Cardiac muscle cell (in vitro differentiated cells and primary cell): Measurements from ENCODE around the gene CREG2. TPM values are rescaled to one million over a fixed set of nuclear protein-coding genes. Genes with fewer than 3 reads are reported as not detected.

Experiments used
- DNase-seq, 2 donors: peaks; one replicate each; pipeline versions ENCODE4 v3.0.0 to v3.0.0-alpha.2; 2010 to 2017; ENCODE audit warnings: low read depth in 1 of 2, low spot score in 1 of 2
- H3K27ac ChIP-seq: fragments of 200-600 bp; sonication (generic); 2 replicates; pipeline ENCODE4 v1.5.1; 2016
- H3K27me3 ChIP-seq: fragments of 200-600 bp; sonication (generic); 2 replicates; pipeline ENCODE4 v1.6.0; 2016; ENCODE audit warnings: control low read depth
- H3K36me3 ChIP-seq: fragments of 200-600 bp; sonication (generic); 2 replicates; pipeline ENCODE4 v1.5.1; 2016; ENCODE audit warnings: control low read depth
- H3K4me1 ChIP-seq: fragments of 200-600 bp; sonication (generic); 2 replicates; pipeline ENCODE4 v1.8.1; 2017; ENCODE audit warnings: low read depth, mild to moderate bottlenecking, mixed run types
- H3K4me3 ChIP-seq: fragments of 200-600 bp; sonication (generic); 2 replicates; pipeline ENCODE4 v1.5.1; 2016; ENCODE audit warnings: mild to moderate bottlenecking
- H3K9me3 ChIP-seq: fragments of 200-600 bp; sonication (generic); 2 replicates; pipeline ENCODE4 v1.5.1; 2017; ENCODE audit warnings: low read depth, mild to moderate bottlenecking, control low read depth
- CTCF ChIP-seq: IDR thresholded peaks from 2 replicates; pipeline ENCODE4 v1.5.1; 2012; ENCODE audit warnings: low read depth, mild to moderate bottlenecking, low read length
- polyA plus RNA-seq: library from polyadenylated mRNA; unstranded; fragments of >200 nt; fragmentation: Nextera tagmentation; extraction: Ambion mirVana; gene quantifications from 2 replicates; pipeline ENCODE4 v1.2.1, GENCODE V29; 2016
- total RNA-seq: library from RNA; depleted of rRNA; stranded (reverse); fragments of >200 nt; gene quantifications from 2 replicates; pipeline ENCODE4 v1.2.3, GENCODE V29; 2016

CREG2 gene
- 4.3 and 4.9 TPM in 2 replicates for total RNA-seq
- polyA plus RNA-seq, result 2.2 and 4.1 TPM in 2 replicates

DNA sequence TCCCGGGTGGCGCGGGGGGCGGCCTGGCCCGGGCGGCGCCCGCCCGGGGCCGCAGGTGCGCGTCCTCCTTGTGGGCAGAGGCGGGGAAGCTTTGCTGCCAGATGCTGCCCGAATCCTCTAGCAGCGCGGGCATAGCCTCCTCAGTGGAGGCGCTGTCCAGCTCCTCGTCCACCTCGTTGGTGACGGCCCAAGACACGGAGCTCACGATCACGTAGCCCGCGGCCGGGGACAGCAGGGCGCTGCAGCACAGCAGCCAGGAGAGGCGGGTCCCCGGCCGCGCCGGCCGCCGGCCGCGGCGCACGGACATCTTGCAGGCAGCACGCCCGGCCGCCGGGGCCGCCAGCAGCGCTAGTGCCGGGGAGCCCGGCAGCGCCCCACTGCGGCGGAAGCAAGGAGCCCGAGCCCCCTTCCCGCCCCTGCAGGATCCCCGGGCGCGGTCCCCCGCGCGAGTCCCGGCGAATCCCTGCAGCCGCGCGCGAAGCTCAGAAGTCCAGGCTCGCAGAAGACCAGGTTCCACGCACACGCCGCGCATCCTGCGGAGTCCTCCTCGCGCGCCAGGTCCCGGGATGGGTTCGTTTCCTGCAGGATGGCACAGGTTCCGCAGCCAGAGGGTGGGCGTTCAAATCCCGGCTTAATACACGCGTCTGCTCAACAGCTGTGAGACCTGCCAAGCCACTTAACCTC is at the start of gene CREG2:
Gene CREG2 (minus strand): TSS at position 353 of the 684 bp plus-strand sequence. CDS start 46 bp downstream, at position 307.
- Histone ChIP-seq H3K27me3 (peaks cover 65% of the 10 kb centered on the region), H3K9me3 (no peaks in the 10 kb centered on the region), H3K4me1 (no peaks in the 10 kb centered on the region), H3K27ac (no peak within 1 kb of the TSS), H3K36me3 (no peaks in the 10 kb centered on the region), H3K4me3 (peak within 1 kb of the TSS; percentile 52)
- peak; percentile 47 for TF ChIP-seq CTCF
- peak; percentile 61 to 88 for DNase-seq

DNA sequence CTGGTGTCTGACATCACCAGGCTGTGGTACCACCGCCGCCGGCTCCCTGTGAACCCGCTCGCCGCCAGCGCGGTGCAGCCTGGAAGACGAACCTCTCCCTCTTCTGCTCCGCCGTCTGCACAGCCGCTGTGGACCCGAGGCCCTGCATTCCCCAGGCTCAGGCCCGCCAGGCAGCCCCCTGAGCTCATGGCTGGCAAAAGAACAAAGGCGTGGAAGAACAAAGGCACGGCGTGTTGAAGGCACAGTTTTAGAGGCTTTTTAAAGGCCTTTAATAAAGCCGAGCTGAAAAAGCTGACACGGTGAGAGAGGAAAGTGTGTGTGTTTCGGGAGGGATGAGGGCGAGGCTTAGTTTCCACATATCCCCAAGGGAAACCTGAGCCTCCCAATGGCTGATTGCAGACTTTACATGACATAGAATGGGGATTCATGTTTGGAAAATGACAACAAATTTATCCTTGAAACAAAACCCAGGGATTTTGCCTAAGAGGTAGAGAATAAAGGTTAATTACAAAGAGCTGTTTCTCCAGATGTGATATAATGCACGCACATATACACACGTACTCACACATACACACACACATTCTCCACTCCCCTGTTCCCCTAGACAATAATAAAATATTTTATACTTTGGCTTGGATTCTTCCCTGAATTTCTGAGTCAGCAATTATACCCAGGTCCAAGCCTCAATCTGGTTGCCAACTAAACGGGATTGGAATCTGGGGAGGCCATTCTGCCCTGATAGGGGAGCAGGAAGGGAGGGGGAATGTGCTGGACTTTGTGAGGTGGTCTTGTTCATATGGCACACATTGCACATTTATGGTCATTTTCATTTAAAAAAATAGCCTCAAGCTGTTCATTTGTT is 47.9 kb upstream of the CREG2 start:
- no peak for TF ChIP-seq CTCF
- no peaks in the 10 kb centered on the region for H3K27me3 ChIP-seq
- no peaks in the 10 kb centered on the region for H3K36me3 ChIP-seq
- H3K27ac ChIP-seq, result no peak overlapping the region
- no peaks in the 10 kb centered on the region for H3K9me3 ChIP-seq
- peaks cover 7% of the 10 kb centered on the region for H3K4me1 ChIP-seq
- DNase-seq, result peak in 1 of 2 donors; percentile 67
- no peak overlapping the region for H3K4me3 ChIP-seq

- no peaks in the 10 kb centered on the region for H3K36me3 ChIP-seq
- TF ChIP-seq CTCF, result no peak
- no peak overlapping the region for H3K4me3 ChIP-seq
- H3K27me3 ChIP-seq, result no peaks in the 10 kb centered on the region
- no peaks in the 10 kb centered on the region for H3K9me3 ChIP-seq
- H3K27ac ChIP-seq, result no peak overlapping the region
- DNase-seq, result no peak
- H3K4me1 ChIP-seq, result no peaks in the 10 kb centered on the region
Measured at GRCh38 chr2:101433465-101433864, 46.2 kb upstream of the CREG2 start.

GRCh38 chr2:101432411-101433181 is 45.3 kb upstream of the CREG2 start:
- no peaks in the 10 kb centered on the region for H3K9me3 ChIP-seq
- H3K4me3 ChIP-seq, result no peak overlapping the region
- H3K27ac ChIP-seq, result no peak overlapping the region
- no peak for TF ChIP-seq CTCF
- DNase-seq, result peak in 1 of 2 donors; percentile 23
- H3K4me1 ChIP-seq, result no peaks in the 10 kb centered on the region
- no peaks in the 10 kb centered on the region for H3K36me3 ChIP-seq
- H3K27me3 ChIP-seq, result no peaks in the 10 kb centered on the region

- no peak for DNase-seq
- Histone ChIP-seq H3K4me1 (no peaks in the 10 kb centered on the region), H3K27me3 (no peaks in the 10 kb centered on the region), H3K36me3 (no peaks in the 10 kb centered on the region), H3K9me3 (no peaks in the 10 kb centered on the region), H3K4me3 (no peak overlapping the region), H3K27ac (no peak overlapping the region)
- no peak for TF ChIP-seq CTCF
Measured at GRCh38 chr2:101431486-101431885, 44.2 kb upstream of the CREG2 start.
